WTC11 (cell line): Measurements from ENCODE around the gene LAGE3. TPM values are rescaled to one million over a fixed set of nuclear protein-coding genes. Genes with fewer than 3 reads are reported as not detected.

Experiments
- ATAC-seq: fragments of 200-7000 bp; cut with Tn5 transposase; 2 replicates; pipeline ENCODE4 v1.10.0; 2021; ENCODE audit warnings: mild to moderate bottlenecking, moderate library complexity
- CTCF ChIA-PET: fragments of 300-600 bp; sonication (Branson Sonifier 250); formaldehyde crosslinking; loops from one replicate; lab custom pipeline; 2021; ENCODE audit warnings: antibody characterized with exemption; lab: Charles Lee
- POLR2A ChIA-PET: fragments of 350-600 bp; sonication (Branson Sonifier 250); formaldehyde crosslinking; loops from one replicate; lab custom pipeline; 2021; ENCODE audit warnings: antibody characterized with exemption; lab: Charles Lee
- DNase-seq: peaks from one replicate; pipeline ENCODE4 v3.0.0; 2021; ENCODE audit warnings: low spot score
- H3K27ac Mint-ChIP-seq: 2 replicates; pipeline ENCODE4 v1.8.0; 2021; ENCODE audit warnings: mixed read lengths
- H3K27me3 Mint-ChIP-seq: 2 replicates; pipeline ENCODE4 v1.8.0; 2021; ENCODE audit warnings: low read depth, mild to moderate bottlenecking, moderate library complexity, mixed read lengths
- H3K36me3 Mint-ChIP-seq: 2 replicates; pipeline ENCODE4 v1.8.0; 2021; ENCODE audit warnings: mixed read lengths
- H3K4me1 Mint-ChIP-seq: 2 replicates; pipeline ENCODE4 v1.8.0; 2022; ENCODE audit warnings: mixed read lengths
- H3K4me3 Mint-ChIP-seq: 2 replicates; pipeline ENCODE4 v1.8.0; 2021; ENCODE audit warnings: mild to moderate bottlenecking, moderate library complexity, mixed read lengths
- H3K9me3 Mint-ChIP-seq: 2 replicates; pipeline ENCODE4 v1.8.0; 2021; ENCODE audit warnings: mixed read lengths
- AFF4 ChIP-seq: sonication (generic); formaldehyde crosslinking; IDR thresholded peaks from 2 replicates; pipeline ENCODE4 v1.8.1; 2023; ENCODE audit warnings: mild to moderate bottlenecking, missing genetic modification reagents, borderline replicate concordance
- ATF6 ChIP-seq: sonication (generic); formaldehyde crosslinking; IDR thresholded peaks from 2 replicates; pipeline ENCODE4 v1.8.1; 2023; ENCODE audit warnings: mild to moderate bottlenecking, missing genetic modification reagents
- CBFB ChIP-seq: sonication (generic); formaldehyde crosslinking; IDR thresholded peaks from 2 replicates; pipeline ENCODE4 v1.8.1; 2022; ENCODE audit warnings: mild to moderate bottlenecking, low read depth, missing genetic modification reagents
- ELF4 ChIP-seq: sonication (generic); formaldehyde crosslinking; IDR thresholded peaks from 2 replicates; pipeline ENCODE4 v1.8.1; 2022; ENCODE audit warnings: low read depth, mild to moderate bottlenecking, moderate library complexity, missing genetic modification reagents
- EMX1 ChIP-seq: fragments of 250-450 bp; sonication (Bioruptor Pico); IDR thresholded peaks from 2 replicates; pipeline ENCODE4 v1.8.0; 2021; ENCODE audit warnings: mild to moderate bottlenecking
- ERG ChIP-seq: fragments of 250-450 bp; sonication (Bioruptor Pico); IDR thresholded peaks from 2 replicates; pipeline ENCODE4 v1.8.0; 2021; ENCODE audit warnings: mild to moderate bottlenecking
- FOXJ3 ChIP-seq: sonication (generic); formaldehyde crosslinking; IDR thresholded peaks from 2 replicates; pipeline ENCODE4 v1.9.0; 2021; ENCODE audit warnings: missing genetic modification reagents, mild to moderate bottlenecking, borderline replicate concordance
- FOXK1 ChIP-seq: sonication (generic); formaldehyde crosslinking; IDR thresholded peaks from 2 replicates; pipeline ENCODE4 v1.8.0; 2022; ENCODE audit warnings: mild to moderate bottlenecking, moderate library complexity, missing genetic modification reagents
- GTF2I ChIP-seq: fragments of 250-450 bp; sonication (Bioruptor Pico); conservative IDR thresholded peaks from 2 replicates; pipeline ENCODE4 v1.4.0; 2021; ENCODE audit warnings: mild to moderate bottlenecking
- HMGA2 ChIP-seq: fragments of 250-450 bp; sonication (Bioruptor Pico); IDR thresholded peaks from 2 replicates; pipeline ENCODE4 v1.4.0; 2021; ENCODE audit warnings: mild to moderate bottlenecking, moderate library complexity
- MYBL2 ChIP-seq: sonication (generic); formaldehyde crosslinking; IDR thresholded peaks from 2 replicates; pipeline ENCODE4 v1.8.1; 2023; ENCODE audit warnings: mild to moderate bottlenecking, moderate library complexity, missing genetic modification reagents
- NFATC4 ChIP-seq: fragments of 250-450 bp; sonication (Bioruptor Pico); IDR thresholded peaks from 2 replicates; pipeline ENCODE4 v1.9.0; 2021; ENCODE audit warnings: mild to moderate bottlenecking
- RORB ChIP-seq: fragments of 250-450 bp; sonication (Bioruptor Pico); IDR thresholded peaks from 2 replicates; pipeline ENCODE4 v1.9.0; 2021; ENCODE audit warnings: mild to moderate bottlenecking
- SMAD3 ChIP-seq: sonication (generic); formaldehyde crosslinking; IDR thresholded peaks from 2 replicates; pipeline ENCODE4 v1.8.0; 2022; ENCODE audit warnings: missing genetic modification reagents, mild to moderate bottlenecking, borderline replicate concordance
- SP1 ChIP-seq: sonication (generic); formaldehyde crosslinking; conservative IDR thresholded peaks from 2 replicates; pipeline ENCODE4 v1.8.1; 2022; ENCODE audit warnings: missing genetic modification reagents
- USF1 ChIP-seq: sonication (generic); formaldehyde crosslinking; IDR thresholded peaks from 2 replicates; pipeline ENCODE4 v1.8.0; 2022; ENCODE audit warnings: mild to moderate bottlenecking, missing genetic modification reagents
- ZNF317 ChIP-seq: sonication (generic); formaldehyde crosslinking; IDR thresholded peaks from 2 replicates; pipeline ENCODE4 v1.8.1; 2023; ENCODE audit warnings: low read depth, mild to moderate bottlenecking, moderate library complexity, missing genetic modification reagents, borderline replicate concordance
- total RNA-seq: library from RNA; stranded (reverse); gene quantifications from 3 replicates; pipeline ENCODE4 v1.2.3, GENCODE V29; 2021
- TF ChIP-seq, protein P1 (sequence below): sonication (generic); formaldehyde crosslinking; IDR thresholded peaks from 2 replicates; pipeline ENCODE4 v1.8.0; 2022; ENCODE audit warnings: mild to moderate bottlenecking, missing genetic modification reagents
- TF ChIP-seq, protein P2 (sequence below): fragments of 250-450 bp; sonication (Bioruptor Pico); IDR thresholded peaks from 2 replicates; pipeline ENCODE4 v1.9.0; 2021; ENCODE audit warnings: mild to moderate bottlenecking
- TF ChIP-seq, protein P3 (sequence below): fragments of 250-450 bp; sonication (Bioruptor Pico); conservative IDR thresholded peaks from 2 replicates; pipeline ENCODE4 v1.9.0; 2021; ENCODE audit warnings: mild to moderate bottlenecking

LAGE3 gene
- total RNA-seq, 1 experiment from 2014 or later: 46.1 TPM

DNA sequence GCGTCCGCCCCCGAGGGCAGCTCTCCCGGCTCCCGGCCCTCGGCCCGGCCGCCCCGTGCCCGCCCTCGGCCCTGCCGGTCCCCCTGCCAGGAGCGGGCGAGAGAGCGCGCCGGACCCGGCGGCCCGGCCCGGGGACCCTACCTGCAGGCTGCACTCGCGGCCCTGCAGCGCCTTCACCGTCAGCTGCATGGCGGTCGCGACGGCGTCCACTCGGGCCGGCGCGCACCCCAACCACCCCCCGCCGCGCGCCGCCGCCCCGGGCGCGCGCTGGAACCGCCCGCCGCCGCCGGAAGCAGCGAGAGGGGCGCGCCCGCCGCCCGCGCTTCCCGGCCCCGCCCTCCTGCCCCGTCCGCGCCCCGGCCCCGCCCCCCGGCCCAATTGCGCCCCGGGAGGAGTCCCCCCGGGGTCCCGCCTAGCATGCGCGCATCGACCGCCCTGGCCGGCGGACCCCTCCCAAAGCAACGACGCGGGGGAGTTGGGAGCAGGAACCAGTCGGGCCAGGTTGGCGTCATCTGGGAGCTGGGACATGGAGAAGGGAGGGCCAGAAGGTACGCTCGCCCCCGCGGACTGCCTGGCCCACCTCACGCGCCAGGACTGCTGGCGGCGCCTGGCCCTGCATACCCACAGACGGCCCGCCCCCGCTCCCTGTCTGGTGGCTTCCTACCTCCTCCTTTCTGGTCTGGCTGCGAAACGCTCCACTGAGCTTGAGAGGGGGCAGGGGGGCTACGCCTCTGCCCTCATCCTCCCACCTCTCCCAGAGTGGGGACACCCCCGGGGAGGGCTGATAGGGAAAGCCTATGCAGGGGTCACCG, 7.5 kb upstream of the LAGE3 start, which contains the start of gene UBL4A:
Gene UBL4A, minus strand, starts transcription at position 220 of the 812 bp plus-strand sequence. Its CDS starts 31 bp downstream, at position 189.
- ChIA-PET POLR2A (interaction anchor here (0.5 to 2.4 kb wide), 2 partner anchors 31 to 170 kb away, joined by 3 to 8 read pairs; no protein-coding TSS in a partner anchor), CTCF (interaction anchor here (1.2 to 1.4 kb wide), 2 partner anchors 41 to 113 kb away, joined by 4 to 7 read pairs; no protein-coding TSS in a partner anchor)
- peak; percentile 3; the same call in 1 of the 2 replicates for ATAC-seq
- H3K27me3 Mint-ChIP-seq: no peaks in the 10 kb centered on the region
- H3K9me3 Mint-ChIP-seq: no peaks in the 10 kb centered on the region
- DNase-seq: peak; percentile 46
- no peak within 1 kb of the TSS for H3K27ac Mint-ChIP-seq
- no peak for TF ChIP-seq HMGA2 (CRISPR knock-in tag)
- TF ChIP-seq ZNF317 (CRISPR knock-in tag): no peak
- TF ChIP-seq ERG: no peak
- TF ChIP-seq, protein P1, sequence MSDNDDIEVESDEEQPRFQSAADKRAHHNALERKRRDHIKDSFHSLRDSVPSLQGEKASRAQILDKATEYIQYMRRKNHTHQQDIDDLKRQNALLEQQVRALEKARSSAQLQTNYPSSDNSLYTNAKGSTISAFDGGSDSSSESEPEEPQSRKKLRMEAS: peak; percentile 17; the same call in 1 of the 2 replicates
- TF ChIP-seq, protein P2, sequence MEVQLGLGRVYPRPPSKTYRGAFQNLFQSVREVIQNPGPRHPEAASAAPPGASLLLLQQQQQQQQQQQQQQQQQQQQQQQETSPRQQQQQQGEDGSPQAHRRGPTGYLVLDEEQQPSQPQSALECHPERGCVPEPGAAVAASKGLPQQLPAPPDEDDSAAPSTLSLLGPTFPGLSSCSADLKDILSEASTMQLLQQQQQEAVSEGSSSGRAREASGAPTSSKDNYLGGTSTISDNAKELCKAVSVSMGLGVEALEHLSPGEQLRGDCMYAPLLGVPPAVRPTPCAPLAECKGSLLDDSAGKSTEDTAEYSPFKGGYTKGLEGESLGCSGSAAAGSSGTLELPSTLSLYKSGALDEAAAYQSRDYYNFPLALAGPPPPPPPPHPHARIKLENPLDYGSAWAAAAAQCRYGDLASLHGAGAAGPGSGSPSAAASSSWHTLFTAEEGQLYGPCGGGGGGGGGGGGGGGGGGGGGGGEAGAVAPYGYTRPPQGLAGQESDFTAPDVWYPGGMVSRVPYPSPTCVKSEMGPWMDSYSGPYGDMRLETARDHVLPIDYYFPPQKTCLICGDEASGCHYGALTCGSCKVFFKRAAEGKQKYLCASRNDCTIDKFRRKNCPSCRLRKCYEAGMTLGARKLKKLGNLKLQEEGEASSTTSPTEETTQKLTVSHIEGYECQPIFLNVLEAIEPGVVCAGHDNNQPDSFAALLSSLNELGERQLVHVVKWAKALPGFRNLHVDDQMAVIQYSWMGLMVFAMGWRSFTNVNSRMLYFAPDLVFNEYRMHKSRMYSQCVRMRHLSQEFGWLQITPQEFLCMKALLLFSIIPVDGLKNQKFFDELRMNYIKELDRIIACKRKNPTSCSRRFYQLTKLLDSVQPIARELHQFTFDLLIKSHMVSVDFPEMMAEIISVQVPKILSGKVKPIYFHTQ: no peak
- TF ChIP-seq FOXK1 (CRISPR knock-in tag): no peak
- no peak for TF ChIP-seq ATF6 (CRISPR knock-in tag)
- H3K4me3 Mint-ChIP-seq: peak within 1 kb of the TSS; percentile 69
- no peaks in the 10 kb centered on the region; the same call in 1 of the 2 replicates for H3K36me3 Mint-ChIP-seq
- peaks cover 4% of the 10 kb centered on the region; the same call in 1 of the 2 replicates for H3K4me1 Mint-ChIP-seq

GRCh38 chrX:154486052-154486395, 6.9 kb upstream of the LAGE3 start:
- ATAC-seq (no peak), DNase-seq (no peak)
- no peaks in the 10 kb centered on the region for H3K9me3 Mint-ChIP-seq
- H3K4me1 Mint-ChIP-seq: peaks cover 4% of the 10 kb centered on the region; the same call in 1 of the 2 replicates
- no peaks in the 10 kb centered on the region; the same call in 1 of the 2 replicates for H3K36me3 Mint-ChIP-seq
- CTCF ChIA-PET: no interaction called here
- H3K27me3 Mint-ChIP-seq: no peaks in the 10 kb centered on the region
- POLR2A ChIA-PET: interaction anchor here (2.4 kb wide), 1 partner anchor 31 kb away, joined by 8 read pairs; no protein-coding TSS in a partner anchor
- H3K27ac Mint-ChIP-seq: no peak overlapping the region
- no peak overlapping the region for H3K4me3 Mint-ChIP-seq
- TF ChIP-seq SP1 (CRISPR knock-in tag) (no peak), USF1 (CRISPR knock-in tag) (no peak), NFATC4 (CRISPR knock-in tag) (no peak), AFF4 (no peak), HMGA2 (CRISPR knock-in tag) (no peak), GTF2I (CRISPR knock-in tag) (no peak), EMX1 (CRISPR knock-in tag) (no peak), MYBL2 (CRISPR knock-in tag) (no peak), CBFB (CRISPR knock-in tag) (no peak), FOXJ3 (CRISPR knock-in tag) (no peak), SMAD3 (CRISPR knock-in tag) (no peak), RORB (no peak), ELF4 (CRISPR knock-in tag) (no peak)
- TF ChIP-seq, protein P3, sequence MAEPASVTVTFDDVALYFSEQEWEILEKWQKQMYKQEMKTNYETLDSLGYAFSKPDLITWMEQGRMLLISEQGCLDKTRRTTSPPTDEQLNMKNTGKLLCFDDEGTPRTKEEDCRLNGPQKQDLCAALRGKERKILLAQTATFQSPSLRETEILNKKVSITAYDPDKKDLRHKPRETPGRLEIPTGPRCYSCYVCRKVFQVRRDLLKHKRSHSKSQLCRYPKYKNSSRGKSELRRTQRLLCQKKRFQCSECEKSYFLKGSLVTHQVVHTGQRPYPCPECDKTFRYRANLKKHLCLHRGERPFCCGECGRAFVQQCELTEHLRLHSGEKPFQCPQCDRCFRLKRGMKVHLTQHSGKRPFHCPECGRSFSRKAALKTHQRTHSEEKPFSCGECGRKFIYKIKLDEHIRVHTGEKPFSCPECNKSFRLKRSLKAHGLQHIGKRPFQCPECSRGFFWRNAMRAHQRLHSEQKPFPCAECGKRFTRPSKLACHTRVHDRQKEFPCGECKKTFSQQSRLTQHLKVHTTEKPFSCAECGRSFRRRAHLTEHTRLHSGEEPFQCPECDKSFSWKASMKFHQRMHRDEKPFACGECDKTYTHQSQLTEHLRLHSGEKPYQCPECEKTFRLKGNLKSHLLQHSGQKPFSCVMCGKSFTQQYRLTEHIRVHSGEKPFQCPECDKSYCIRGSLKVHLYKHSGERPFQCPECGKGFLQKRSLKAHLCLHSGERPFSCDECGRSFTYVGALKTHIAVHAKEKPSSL (CRISPR knock-in tag): no peak
